Globus pallidus (tissue), 1 donor: ENCODE results near the gene CALCOCO2.
A peak's percentile ranks its signal among the peaks of the same experiment; 100 is the strongest.

Experiments used
- DNase-seq: peaks from one replicate; pipeline ENCODE4 v3.0.0-alpha.2; 2015; ENCODE audit warnings: low spot score

CALCOCO2 gene

GRCh38 chr17:48873696-48874443 is 43.0 kb downstream of the CALCOCO2 start:
- DNase-seq = no peak

GRCh38 chr17:48878920-48879898 is 48.4 kb downstream of the CALCOCO2 start:
- DNase-seq = peak; percentile 51

DNA sequence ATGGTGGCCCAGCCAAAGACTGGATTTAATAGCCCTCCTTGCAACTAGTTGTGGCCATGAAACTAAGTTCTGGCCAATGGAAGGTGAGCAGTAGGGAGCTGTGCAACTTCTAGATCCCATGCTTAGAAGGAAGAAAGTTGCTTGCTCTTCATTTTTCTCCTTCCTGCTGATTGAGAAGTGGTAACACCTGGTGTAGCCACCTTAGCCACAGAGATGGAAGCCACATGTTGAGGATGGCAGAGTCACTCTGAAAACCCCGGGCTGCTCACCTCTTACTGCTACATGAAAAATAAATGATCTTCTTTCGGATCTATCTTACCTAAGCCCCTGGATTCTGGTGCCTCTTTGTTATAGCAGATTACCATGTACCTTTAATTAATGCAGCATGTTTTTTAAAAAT is 51.4 kb downstream of the CALCOCO2 start:
- no peak for DNase-seq

DNA sequence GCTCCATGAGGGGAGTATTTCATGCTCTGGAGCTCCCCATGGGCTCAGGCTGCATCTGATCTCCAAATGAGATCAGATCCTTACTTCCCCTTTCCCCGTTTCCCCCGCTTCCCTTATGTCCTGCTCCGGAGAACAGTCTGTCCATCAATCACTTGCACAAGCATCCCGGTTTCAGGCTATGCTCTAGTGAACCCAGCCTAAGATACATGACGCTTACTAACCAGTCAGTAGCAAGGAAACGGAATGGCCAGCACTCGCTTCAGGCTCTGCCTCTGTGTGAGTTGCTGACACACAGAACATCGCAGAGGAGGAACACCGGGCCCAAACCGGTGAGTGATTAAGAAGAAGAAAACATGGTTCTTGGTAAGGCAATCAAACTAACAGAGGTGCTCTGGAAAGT is 52.3 kb downstream of the CALCOCO2 start:
- no peak for DNase-seq

GRCh38 chr17:48890086-48890485 is 59.3 kb downstream of the CALCOCO2 start:
- no peak for DNase-seq

DNA sequence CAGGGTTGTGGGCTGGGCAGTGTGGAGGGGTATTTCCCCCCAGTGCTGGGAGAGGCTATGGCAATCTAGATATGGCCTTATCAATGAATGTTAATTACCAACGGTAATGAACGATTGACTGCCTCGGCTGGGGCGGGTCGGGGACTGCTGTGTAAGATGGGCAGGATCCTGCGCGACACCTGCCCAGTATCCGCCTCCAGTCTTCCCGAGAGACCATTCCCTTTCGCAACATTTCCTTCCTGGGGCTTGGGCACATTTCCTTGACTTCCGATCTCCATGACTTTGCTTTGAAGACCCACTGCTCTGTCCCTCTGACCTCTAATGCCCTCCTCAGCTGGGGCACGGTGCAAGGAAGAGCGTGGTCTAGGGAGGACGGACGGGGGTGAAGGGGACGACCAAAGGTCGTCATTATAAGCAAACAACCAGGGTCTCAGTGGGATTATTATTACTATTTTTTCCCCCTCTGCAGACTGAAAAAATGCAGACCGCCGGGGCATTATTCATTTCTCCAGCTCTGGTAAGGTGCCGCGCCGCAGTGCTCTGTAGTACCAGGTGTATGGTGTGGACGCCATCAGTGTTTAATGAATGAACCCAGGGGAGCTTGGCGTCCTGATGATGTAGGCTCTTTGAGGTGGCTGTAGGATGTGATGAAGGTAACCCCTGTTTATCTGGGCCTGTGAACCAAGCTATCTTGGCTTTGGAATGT is 62.3 kb downstream of the CALCOCO2 start:
- DNase-seq = no peak

DNA sequence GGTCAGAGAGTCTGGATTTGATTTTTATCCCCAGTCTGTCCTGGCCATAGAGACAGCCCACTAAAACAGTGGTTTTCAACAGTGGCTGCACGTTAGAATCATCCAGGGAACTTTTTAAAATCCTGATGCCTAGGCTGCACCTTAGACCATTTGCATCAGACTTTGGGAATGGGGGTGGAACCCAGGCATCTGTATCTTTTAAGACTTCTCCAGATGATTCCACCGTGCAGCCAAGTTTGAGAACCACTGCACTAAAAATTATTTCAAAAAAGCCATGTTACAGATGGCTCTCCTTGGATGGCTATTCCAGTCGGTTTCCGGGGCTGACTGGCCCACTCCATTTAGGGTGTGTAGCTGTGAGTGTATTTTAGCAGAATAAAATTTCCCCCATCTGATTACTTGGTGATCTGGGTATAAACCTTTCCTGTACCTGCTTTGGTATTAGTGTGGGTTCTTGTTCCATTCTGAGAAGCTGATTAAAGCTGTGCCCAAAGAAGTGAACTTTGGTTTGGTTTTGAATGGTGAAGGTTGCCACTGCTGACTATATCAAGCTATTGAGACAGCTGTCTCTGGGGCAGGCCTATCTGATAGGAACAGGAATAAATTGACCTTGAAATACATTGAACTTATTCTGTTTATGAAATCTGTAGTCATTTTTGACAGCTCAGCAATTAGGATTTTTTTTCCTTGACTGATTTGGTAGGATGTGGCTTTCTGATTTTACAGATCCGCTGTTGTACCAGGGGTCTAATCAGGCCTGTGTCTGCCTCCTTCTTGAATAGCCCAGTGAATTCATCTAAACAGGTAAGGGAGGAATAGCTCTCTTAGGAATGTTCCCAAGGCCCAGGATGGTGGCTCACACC is 63.0 kb downstream of the CALCOCO2 start:
- DNase-seq = no peak

- no peak for DNase-seq
Measured at GRCh38 chr17:48894886-48895285, 64.1 kb downstream of the CALCOCO2 start.

- DNase-seq = no peak
Measured at GRCh38 chr17:48901241-48901640, 70.4 kb downstream of the CALCOCO2 start.

DNA sequence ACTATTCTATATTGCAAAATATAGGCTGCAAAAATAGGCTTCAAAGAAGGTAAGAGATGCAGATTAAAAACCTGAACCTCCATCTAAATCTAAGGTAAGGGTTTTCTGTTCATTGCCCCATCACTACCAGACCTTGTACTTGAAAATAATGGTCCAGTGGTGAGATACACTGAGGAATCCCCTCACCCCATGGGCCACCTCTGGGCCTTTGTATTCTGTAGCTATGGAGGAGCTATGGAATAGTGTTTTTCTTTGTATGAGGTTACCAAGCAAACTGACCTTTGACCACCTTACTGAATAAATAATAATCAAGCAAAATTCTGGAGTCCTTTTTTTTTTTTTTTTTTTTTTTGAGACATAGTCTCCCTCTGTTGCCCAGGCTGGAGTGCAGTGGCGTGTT is 72.6 kb downstream of the CALCOCO2 start:
- no peak for DNase-seq

DNA sequence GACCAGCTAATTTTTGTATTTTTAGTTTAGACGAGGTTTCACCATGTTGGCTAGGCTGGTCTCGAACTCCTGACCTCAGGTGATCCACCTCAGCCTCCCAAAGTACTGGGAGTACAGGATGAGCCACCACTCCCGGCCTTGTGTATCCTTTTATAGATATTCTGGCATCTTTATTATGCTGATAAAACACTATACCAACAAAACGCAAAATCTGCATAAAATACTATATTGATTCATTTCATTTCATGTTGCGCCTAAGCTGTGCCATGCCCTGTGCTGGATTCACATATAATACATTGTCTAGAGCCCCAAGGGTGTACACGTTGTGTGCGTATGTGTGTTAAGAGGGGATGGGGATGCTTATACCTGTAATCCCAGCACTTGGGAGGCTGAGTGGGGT is 73.6 kb downstream of the CALCOCO2 start:
- DNase-seq = no peak

GRCh38 chr17:48905987-48906515 is 75.2 kb downstream of the CALCOCO2 start:
- no peak for DNase-seq

DNA sequence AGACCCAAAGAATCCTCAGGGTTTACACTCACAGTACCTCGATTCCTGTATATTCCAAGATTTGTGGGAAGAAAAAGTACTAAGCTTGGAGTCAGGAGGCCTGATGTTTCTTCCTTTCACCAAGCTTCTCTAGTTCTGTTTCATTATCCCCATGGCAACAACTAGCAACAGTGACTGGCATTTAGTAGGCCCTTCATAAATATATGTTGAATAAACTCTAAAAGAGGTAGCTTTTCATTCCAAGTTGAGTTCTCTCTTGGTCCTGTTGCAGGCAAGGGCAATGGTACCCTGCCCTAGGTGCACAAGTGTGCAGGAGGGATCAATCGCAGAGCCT is 76.8 kb downstream of the CALCOCO2 start:
- no peak for DNase-seq

DNA sequence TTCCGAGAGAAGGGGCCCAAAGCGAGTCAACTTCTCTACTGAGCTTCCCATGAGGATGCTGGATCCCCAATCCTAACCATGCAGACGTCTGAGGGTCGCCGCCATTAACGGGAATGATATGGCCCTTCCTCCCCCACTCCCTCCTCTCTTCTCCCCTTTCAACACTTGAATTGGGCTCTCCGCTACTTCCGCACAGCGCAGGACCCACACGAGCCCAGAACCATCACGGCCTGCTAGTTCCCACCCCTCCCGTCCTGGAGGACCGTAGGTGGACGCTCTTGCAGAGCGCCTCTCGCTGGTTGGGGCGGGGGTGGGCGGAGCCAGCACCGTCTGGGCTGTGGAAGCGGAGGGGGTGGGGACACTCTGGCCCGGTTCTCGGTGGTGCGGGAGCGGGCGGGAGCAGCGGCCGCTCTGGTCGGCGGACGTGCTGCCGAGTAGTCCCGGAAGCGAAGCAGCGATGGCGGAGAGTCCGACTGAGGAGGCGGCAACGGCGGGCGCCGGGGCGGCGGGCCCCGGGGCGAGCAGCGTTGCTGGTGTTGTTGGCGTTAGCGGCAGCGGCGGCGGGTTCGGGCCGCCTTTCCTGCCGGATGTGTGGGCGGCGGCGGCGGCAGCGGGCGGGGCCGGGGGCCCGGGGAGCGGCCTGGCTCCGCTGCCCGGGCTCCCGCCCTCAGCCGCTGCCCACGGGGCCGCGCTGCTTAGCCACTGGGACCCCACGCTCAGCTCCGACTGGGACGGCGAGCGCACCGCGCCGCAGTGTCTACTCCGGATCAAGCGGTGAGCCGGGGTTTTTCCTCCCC is 77.4 kb downstream of the CALCOCO2 start, which contains the start of gene UBE2Z:
UBE2Z (plus strand) TSS at position 361 of the 797 bp plus-strand sequence; CDS start at position 458, 97 bp downstream.
- DNase-seq = peak; percentile 98

GRCh38 chr17:48908853-48909394 is 78.1 kb downstream of the CALCOCO2 start:
- peak; percentile 55 for DNase-seq

DNA sequence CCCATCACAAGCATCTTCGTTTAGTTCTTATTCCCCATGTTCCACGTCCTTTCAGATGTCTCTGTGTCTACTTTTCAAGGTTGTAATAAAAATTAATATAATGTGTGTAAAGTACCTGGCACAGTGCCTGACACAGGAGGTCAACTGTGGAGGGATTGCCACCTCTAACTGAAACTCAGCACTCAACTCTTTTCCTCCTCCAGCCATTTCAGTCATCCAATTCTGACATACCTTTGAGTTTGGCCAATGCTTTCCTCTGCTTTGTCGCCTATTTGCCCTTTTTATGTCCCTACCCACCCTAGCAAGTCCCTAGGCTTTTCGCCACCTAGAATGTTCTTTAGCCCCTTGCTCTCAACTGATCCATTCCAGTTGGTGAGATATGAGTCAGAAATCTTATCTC is 78.9 kb downstream of the CALCOCO2 start:
- no peak for DNase-seq

- peak; percentile 90 for DNase-seq
Measured at GRCh38 chr17:48910370-48910769, 79.5 kb downstream of the CALCOCO2 start.

- no peak for DNase-seq
Measured at GRCh38 chr17:48912476-48912875, 81.6 kb downstream of the CALCOCO2 start.
